ENCODE measurements around the gene MYLK.

- no peak for TF ChIP-seq EP300 (IDR thresholded peaks at IDR 0.05)
- no peak for TF ChIP-seq CTCF (IDR thresholded peaks at IDR 0.05)
These were observed 293.3 kb downstream of the MYLK start for GRCh38 chr3:123590685-123591450.
